DOHH2 (cell line): ENCODE results near the gene PRICKLE4.

ENCODE experiments used
- CTCF ChIP-seq: fragments of 200-600 bp; sonication (generic); IDR thresholded peaks from one replicate; pipeline ENCODE4 v1.5.1; 2014; ENCODE audit warnings: antibody characterized with exemption, mild to moderate bottlenecking, low read depth, low read length; ENCODE audit not compliant: poor library complexity, severe bottlenecking
- EZH2phosphoT487 ChIP-seq: fragments of 200-600 bp; sonication (generic); IDR thresholded peaks from 2 replicates; pipeline ENCODE4 v1.6.1; 2017; ENCODE audit warnings: borderline replicate concordance, mild to moderate bottlenecking, antibody characterized with exemption, low read length, moderate library complexity, mixed read lengths

GRCh38 chr6:41771058-41771983 is 9.3 kb upstream of the PRICKLE4 start:
- TF ChIP-seq CTCF (no peak), EZH2phosphoT487 (no peak)
